A549 treated with ZK216348 at 1 μM for 4 hours (cell line): Measurements from ENCODE around the gene APOBR. TPM values are rescaled to one million over a fixed set of nuclear protein-coding genes. Genes with fewer than 3 reads are reported as not detected.

ENCODE experiments used
- total RNA-seq: library from RNA; stranded (reverse); fragments of 200-300 nt; extraction: Qiagen RNA extraction; gene quantifications from 5 replicates; pipeline ENCODE4 v1.2.3, GENCODE V29; 2022; ENCODE audit warnings: low read depth

APOBR gene
- 0.07 to 0.08 TPM (median 0.08 TPM) in 3 of 5 replicates, not detected in the others for total RNA-seq

DNA sequence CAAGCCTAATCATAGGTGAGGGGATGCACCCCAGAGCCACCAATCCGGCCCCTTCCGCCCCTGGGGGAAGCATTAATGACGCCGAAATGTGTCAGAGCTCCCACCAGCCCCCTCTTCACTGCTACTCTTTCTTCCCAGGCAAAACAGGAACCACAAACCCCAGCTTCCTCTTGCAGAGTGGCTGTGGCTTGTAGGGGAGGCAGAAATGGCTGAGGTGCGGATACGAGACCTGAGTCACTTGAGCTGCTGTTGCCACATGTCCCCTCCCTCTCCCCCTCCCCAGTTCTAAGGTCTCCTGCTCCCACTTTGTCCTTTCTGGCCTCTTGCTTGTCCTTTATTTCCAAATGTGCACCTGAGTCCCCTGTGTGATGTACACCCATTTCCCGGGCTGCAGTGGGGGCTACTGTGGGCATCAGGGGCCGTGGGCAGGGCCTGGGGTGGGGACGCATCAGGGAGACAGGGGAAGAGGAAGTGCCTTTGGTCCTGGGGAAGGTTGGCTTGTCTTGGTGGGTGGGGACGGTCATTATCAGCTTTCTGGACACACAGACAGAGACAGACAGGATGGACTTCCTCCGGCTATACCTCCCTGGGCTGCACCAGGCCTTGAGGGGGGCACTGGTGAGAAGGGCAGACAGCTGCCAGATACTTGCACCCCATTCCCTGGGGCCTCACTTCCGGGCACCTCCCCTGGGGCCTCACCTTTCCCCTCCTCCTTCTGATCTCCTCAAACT lies at the start of gene APOBR:
Gene APOBR (plus strand): TSS at position 523 of the 731 bp plus-strand sequence. CDS start 39 bp downstream, at position 562.

DNA sequence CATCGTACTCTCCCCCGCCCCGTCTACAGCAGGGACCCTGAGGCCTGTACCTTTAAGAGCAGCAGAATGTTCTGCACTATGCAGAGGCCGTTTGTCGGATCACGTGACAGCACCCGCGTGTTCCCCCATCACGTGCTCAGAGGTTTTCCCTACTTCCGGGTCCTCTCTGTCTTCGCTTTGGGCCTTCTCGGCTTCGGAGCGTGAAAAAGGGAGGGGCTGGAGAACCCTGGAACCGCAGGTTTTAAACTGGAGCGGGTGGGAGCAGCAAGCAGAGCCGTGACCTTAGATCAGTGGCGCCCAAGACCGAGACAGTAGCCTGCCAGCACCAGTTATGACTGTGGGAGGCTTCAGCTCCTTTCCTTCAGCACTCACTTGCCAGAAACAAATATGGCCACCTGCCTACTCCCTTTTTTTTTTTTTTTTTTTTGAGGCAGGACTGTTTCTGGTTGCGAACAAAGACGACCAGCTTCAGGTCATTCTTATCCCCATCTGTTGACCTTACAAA lies 2.4 kb upstream of the APOBR start, which contains the start of gene CLN3:
Gene CLN3 (minus strand): TSS at position 105 of the 505 bp plus-strand sequence. CDS start 315 bp downstream, outside the sequence.

DNA sequence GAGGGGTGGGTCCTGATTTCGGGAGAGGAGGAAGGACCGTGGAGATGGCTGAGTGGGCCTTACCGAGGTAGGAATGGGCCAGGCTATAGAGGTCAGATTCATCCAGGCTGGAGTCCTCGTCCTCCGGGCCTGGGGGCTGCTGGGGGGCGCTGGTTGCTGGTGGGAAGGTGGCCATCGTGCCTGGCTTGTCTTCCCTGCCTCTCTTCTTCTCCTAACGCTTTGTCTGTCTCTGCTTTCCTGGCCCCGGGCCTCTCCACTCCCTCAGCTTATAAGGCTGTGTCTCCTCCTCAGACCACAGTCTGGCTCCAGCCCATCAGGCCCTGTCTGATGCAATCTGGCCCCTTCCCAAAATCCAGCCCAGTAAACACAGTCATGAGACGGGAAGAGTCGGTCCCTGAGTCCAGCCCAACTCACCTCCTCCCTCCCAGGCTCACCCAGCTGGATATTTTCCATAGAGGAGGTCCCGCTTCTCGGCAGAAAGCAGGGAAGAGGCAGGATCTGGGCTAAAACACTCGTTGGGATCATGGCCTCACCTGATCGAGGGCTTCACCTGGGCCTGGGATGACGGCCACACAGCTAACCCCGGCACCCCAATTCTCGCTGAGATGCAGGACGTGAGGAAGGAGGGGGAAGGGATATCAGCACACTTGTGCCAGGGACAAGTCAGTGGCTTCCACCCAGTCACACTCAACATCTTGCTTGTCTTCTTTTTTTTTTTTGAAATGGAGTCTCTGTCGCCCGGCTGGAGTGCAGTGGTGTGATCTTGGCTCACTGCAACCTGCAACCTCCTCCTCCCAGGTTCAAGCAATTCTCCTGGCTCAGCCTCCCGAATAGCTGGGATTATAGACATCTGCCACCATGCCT lies 44.5 kb downstream of the APOBR start, which contains the start of gene NUPR1:
Gene NUPR1 (minus strand): TSS at position 242 of the 864 bp plus-strand sequence. CDS start 67 bp downstream, at position 175.

Other genes with a start within 250 kb of the APOBR start
- 0.17 to 0.45 TPM (median 0.35 TPM) in 5 replicates for gene SBK1, start 202.1 kb upstream of the APOBR start, total RNA-seq
- 1.4 to 2.9 TPM (median 1.5 TPM) in 5 replicates for gene NPIPB6, start 131.1 kb upstream of the APOBR start, total RNA-seq
- gene EIF3CL, start 90.8 kb upstream of the APOBR start, total RNA-seq, result 54.0 to 95.3 TPM (median 72.8 TPM) in 5 replicates
- gene NPIPB7, start 22.3 kb upstream of the APOBR start, total RNA-seq, result 0.15 to 0.40 TPM (median 0.23 TPM) in 3 of 5 replicates, not detected in the others
- 18.2 to 33.9 TPM (median 33.4 TPM) in 5 replicates for gene CLN3, start 2.6 kb upstream of the APOBR start, total RNA-seq
- not detected in 5 replicates for gene IL27, start 12.2 kb downstream of the APOBR start, total RNA-seq
- 11.9 to 21.8 TPM (median 15.3 TPM) in 5 replicates for gene NUPR1, start 44.3 kb downstream of the APOBR start, total RNA-seq
- 18.3 to 25.2 TPM (median 20.5 TPM) in 5 replicates for gene SGF29, start 59.3 kb downstream of the APOBR start, total RNA-seq
- 0.12 TPM in 1 of 5 replicates, not detected in the others for gene SULT1A2, start 102.4 kb downstream of the APOBR start, total RNA-seq
- gene SULT1A1, start 115.4 kb downstream of the APOBR start, total RNA-seq, result 4.8 to 6.1 TPM (median 5.5 TPM) in 5 replicates
- gene NPIPB8, start 143.4 kb downstream of the APOBR start, total RNA-seq, result not detected in 5 replicates
- gene EIF3C, start 216.8 kb downstream of the APOBR start, total RNA-seq, result 260 to 393 TPM (median 359 TPM) in 5 replicates